Measurements from ENCODE around the gene NUDT2. TPM values are rescaled to one million over a fixed set of nuclear protein-coding genes. Genes with fewer than 3 reads are reported as not detected.

Gene NUDT2
- total RNA-seq, 2 experiments from 2014 or later = 23.8 to 28.0 TPM

GRCh38 chr9:34311499-34312185 is 17.7 kb upstream of the NUDT2 start:
- ChIA-PET CTCF (ENCODE audit: unreplicated experiment) (no interaction called here), POLR2A (no interaction called here)
- Histone ChIP-seq H3K4me1 (ENCODE audit: insufficient read depth, low read length, poor library complexity, severe bottlenecking) (no peaks in the 10 kb centered on the region), H2AFZ (ENCODE audit: low read length) (no peak overlapping the region), H3K36me3 (ENCODE audit: insufficient read depth, low read length) (peaks cover 29% of the 10 kb centered on the region), H3K27ac (ENCODE audit: low read depth, low read length, poor library complexity, severe bottlenecking) (no peak overlapping the region), H3K9me2 (ENCODE audit: insufficient read depth, low read length) (no peaks in the 10 kb centered on the region), H3K4me3 (ENCODE audit: low read depth, low read length, poor library complexity, severe bottlenecking) (no peak overlapping the region), H3K9me3 (ENCODE audit: low read length) (0 out of 2 replicates have a peak, but pooled peaks cover 3% of the 10 kb centered on the region), H3K4me2 (ENCODE audit: low read length) (no peak overlapping the region), H4K20me1 (ENCODE audit: insufficient read depth, low read length) (no peaks in the 10 kb centered on the region), H3K79me2 (ENCODE audit: insufficient read depth, low read depth, low read length) (no peaks in the 10 kb centered on the region)
- BruUV-seq (replicated peaks) = no TSS peak
- TF ChIP-seq CTCF (conservative IDR thresholded peaks at IDR 0.05; ENCODE audit: low read length) (no peak), EZH2phosphoT487 (IDR thresholded peaks at IDR 0.05; ENCODE audit: borderline replicate concordance, low read depth, low read length) (no peak)
- no peak for DNase-seq (ENCODE audit: low spot score)
- intact Hi-C loops (cut with micrococcal nuclease; ENCODE audit: unreplicated experiment) = loop anchor here (5.0 kb wide), 1 partner anchor 49 kb away; no protein-coding TSS in a partner anchor

- Histone ChIP-seq H2AFZ (ENCODE audit: low read length) (no peak overlapping the region), H3K4me3 (ENCODE audit: low read depth, low read length, poor library complexity, severe bottlenecking) (no peak overlapping the region), H3K79me2 (ENCODE audit: insufficient read depth, low read depth, low read length) (peaks cover 15% of the 10 kb centered on the region; the same call in 1 of the 2 replicates), H3K4me2 (ENCODE audit: low read length) (no peak overlapping the region), H3K9me3 (ENCODE audit: low read length) (0 out of 2 replicates have a peak, but pooled peaks cover 3% of the 10 kb centered on the region), H3K36me3 (ENCODE audit: insufficient read depth, low read length) (peaks cover 16% of the 10 kb centered on the region), H4K20me1 (ENCODE audit: insufficient read depth, low read length) (no peaks in the 10 kb centered on the region), H3K9me2 (ENCODE audit: insufficient read depth, low read length) (no peaks in the 10 kb centered on the region), H3K4me1 (ENCODE audit: insufficient read depth, low read length, poor library complexity, severe bottlenecking) (no peaks in the 10 kb centered on the region), H3K27ac (ENCODE audit: low read depth, low read length, poor library complexity, severe bottlenecking) (no peak overlapping the region)
- TF ChIP-seq EZH2phosphoT487 (IDR thresholded peaks at IDR 0.05; ENCODE audit: borderline replicate concordance, low read depth, low read length) = no peak
- no peak for TF ChIP-seq CTCF (conservative IDR thresholded peaks at IDR 0.05; ENCODE audit: low read length)
- CTCF ChIA-PET (ENCODE audit: unreplicated experiment) = no interaction called here
- BruUV-seq (replicated peaks) = no TSS peak
- intact Hi-C loops (cut with micrococcal nuclease; ENCODE audit: unreplicated experiment) = loop anchor here (5.0 kb wide), 1 partner anchor 35 kb away; no protein-coding TSS in a partner anchor
- no peak for DNase-seq (ENCODE audit: low spot score)
- POLR2A ChIA-PET = interaction anchor here (1.2 kb wide), 1 partner anchor 11 kb away, joined by 3 read pairs; no protein-coding TSS in a partner anchor
Observed at GRCh38 chr9:34317436-34317835, 11.9 kb upstream of the NUDT2 start.
